ENCODE results near the gene LRRC40.

GRCh38 chr1:70220517-70221237 lies 15.3 kb upstream of the LRRC40 start:
- TF ChIP-seq CTCF (IDR thresholded peaks at IDR 0.05; ENCODE audit: insufficient read depth, low read length) = no peak
- no peak for TF ChIP-seq POLR2AphosphoS5 (IDR thresholded peaks at IDR 0.05; ENCODE audit: low read depth)
- no peak for TF ChIP-seq REST (IDR thresholded peaks at IDR 0.05; ENCODE audit: insufficient replicate concordance, low read depth)
- TF ChIP-seq GABPA (IDR thresholded peaks at IDR 0.05; ENCODE audit: low read depth) = no peak

Measured in HL-60 (cell line).